K562 (cell line): ENCODE measurements around the gene TSEN54. TPM values are rescaled to one million over a fixed set of nuclear protein-coding genes. Genes with fewer than 3 reads are reported as not detected.

ENCODE experiments used
- ATAC-seq: fragments of 200-7000 bp; cut with Tn5 transposase; 3 replicates; pipeline ENCODE4 v1.9.1; 2020; ENCODE audit warnings: moderate library complexity
- BruUV-seq: library from RNA; stranded (reverse); fragments of 400-500 nt; replicated peaks from 2 replicates; lab custom pipeline; 2021; lab: Mats Ljungman, UMichigan
- CTCF ChIA-PET: fragments of 300-600 bp; formaldehyde crosslinking; extraction: SDS; loops from one replicate; lab custom pipeline; 2021; ENCODE audit warnings: low intra/inter-chr PET ratio; lab: Yijun Ruan, JAX
- POLR2A ChIA-PET: fragments of 300-600, 350-650 bp; sonication (Branson Sonifier 250); formaldehyde crosslinking; extraction: SDS; loops from one replicate; lab custom pipeline; 2021; ENCODE audit warnings: antibody characterized with exemption, inconsistent platforms; lab: Yijun Ruan, JAX
- DNase-seq, 4 experiments: peaks; one replicate each; pipeline versions ENCODE4 v3.0.0 to v3.0.0-alpha.2; 2011 to 2018; ENCODE audit warnings: low spot score in 3 of 4, mixed read lengths in 3 of 4; ENCODE audit errors: extremely low read depth in 1 of 4
- FAIRE-seq: peaks from 2 replicates; lab custom pipeline; 2011; peaks lifted over from hg19 to GRCh38; lab: Jason Lieb, UNC
- H2AFZ ChIP-seq: 2 replicates; pipeline ENCODE4 v1.6.0; 2011; ENCODE audit warnings: low read depth, low read length, control low read depth, inconsistent platforms
- H3K27ac ChIP-seq: fragments of 200-600 bp; 3 replicates; pipeline ENCODE4 v1.8.0; 2011; ENCODE audit warnings: low read depth, mild to moderate bottlenecking, control low read depth, inconsistent platforms, low read length, moderate library complexity, mixed read lengths; ENCODE audit errors: extremely low read depth
- H3K27me3 ChIP-seq, 2 experiments: fragments of 300-600 bp in 1 of 2; 2 replicates in 1 of 2; 3 replicates in 1 of 2; pipeline versions ENCODE4 v1.6.0 to v1.8.0; 2011; ENCODE audit warnings: inconsistent platforms in 2 of 2, low read length in 2 of 2, mild to moderate bottlenecking in 1 of 2, mixed read lengths in 1 of 2, moderate library complexity in 1 of 2; ENCODE audit not compliant: control insufficient read depth in 2 of 2, insufficient read depth in 2 of 2
- H3K36me3 ChIP-seq: fragments of 300-600 bp; 3 replicates; pipeline ENCODE4 v1.8.0; 2011; ENCODE audit warnings: mild to moderate bottlenecking, low read length, inconsistent platforms; ENCODE audit not compliant: control insufficient read depth, insufficient read depth
- H3K4me1 ChIP-seq, 2 experiments: fragments of 200-600 bp in 1 of 2; replicated peaks in 1 of 2; 2 replicates in 1 of 2; 3 replicates in 1 of 2; pipeline versions ENCODE4 v1.5.1 to v1.8.0; 2011; ENCODE audit warnings: inconsistent platforms in 2 of 2, low read length in 2 of 2, mild to moderate bottlenecking in 1 of 2, mixed read lengths in 1 of 2, moderate library complexity in 1 of 2; ENCODE audit not compliant: control insufficient read depth in 2 of 2, insufficient read depth in 2 of 2
- H3K4me2 ChIP-seq: 2 replicates; pipeline ENCODE4 v1.6.1; 2011; ENCODE audit warnings: low read length, control low read depth, inconsistent platforms, mixed read lengths; ENCODE audit not compliant: insufficient read depth
- H3K4me3 ChIP-seq: fragments of 200-600 bp; sonication (generic), shearing (Covaris generic); 2 replicates; pipeline ENCODE4 v1.5.1; 2016; ENCODE audit warnings: control low read depth, inconsistent platforms
- H3K79me2 ChIP-seq: fragments of 200-600 bp; 3 replicates; pipeline ENCODE4 v1.8.0; 2011; ENCODE audit warnings: low read length, inconsistent platforms; ENCODE audit not compliant: control insufficient read depth, insufficient read depth
- H3K9ac ChIP-seq, 2 experiments: 2 replicates each; pipeline versions ENCODE4 v1.6.0 to v1.6.1; 2011; ENCODE audit warnings: low read depth in 2 of 2, low read length in 2 of 2, control low read depth in 1 of 2, inconsistent platforms in 1 of 2, mild to moderate bottlenecking in 1 of 2, mixed read lengths in 1 of 2; ENCODE audit not compliant: insufficient read depth in 1 of 2
- H3K9me1 ChIP-seq: one replicate; pipeline ENCODE4 v1.6.0; 2011; ENCODE audit warnings: inconsistent platforms, mild to moderate bottlenecking, low read length, moderate library complexity; ENCODE audit not compliant: control insufficient read depth, insufficient read depth
- H3K9me3 ChIP-seq: replicated peaks from 2 replicates; pipeline ENCODE4 v1.5.1; 2011; ENCODE audit warnings: low read depth, low read length, inconsistent platforms; ENCODE audit not compliant: control insufficient read depth, insufficient read depth
- H4K20me1 ChIP-seq: replicated peaks from 2 replicates; pipeline ENCODE4 v1.6.1; 2011; ENCODE audit warnings: low read length, inconsistent platforms, mixed read lengths; ENCODE audit not compliant: control insufficient read depth, insufficient read depth
- RBFOX2 ChIP-seq: fragments of 200-400 bp; formaldehyde crosslinking; IDR thresholded peaks from 2 replicates; pipeline ENCODE4 v1.6.1; 2017; ENCODE audit warnings: low read depth, mild to moderate bottlenecking, low read length, moderate library complexity
- WGBS: fragments of 100-300 bp; shearing (Covaris generic); methylation state at CpG from one replicate; pipeline ENCODE4 v1.1.6; 2016; ENCODE audit warnings: low coverage, mixed read lengths; ENCODE audit not compliant: insufficient coverage; ENCODE audit errors: missing lambda C conversion rate; 5-methylcytosine and 5-hydroxymethylcytosine counted together
- in situ Hi-C: fragments of 300-500 bp; cut with MboI; formaldehyde crosslinking; loops from 4 replicates; pipeline ENCODE4 v1.15.0; 2018; ENCODE audit warnings: inconsistent platforms, mixed read lengths
- intact Hi-C: fragments of 100-400 bp; cut with micrococcal nuclease; formaldehyde crosslinking; loops from 2 replicates; pipeline ENCODE4 v1.14.2; 2022
- polyA plus RNA-seq, 8 experiments: library from polyadenylated mRNA; depleted of rRNA in 4 of 8; stranded (reverse) in 5 of 8; unstranded in 3 of 8; fragments of >200 nt; fragmentation: Nextera tagmentation in 2 of 8; fragmentation: Illumina TruSeq in 1 of 8; extraction: Ambion mirVana in 2 of 8; extraction: Trizol in 1 of 8; gene quantifications; 2 replicates each; pipeline versions ENCODE4 v1.2.1 to v1.2.3, GENCODE V29; 2011 to 2014; ENCODE audit warnings: inconsistent platforms in 1 of 8, missing spikeins in 1 of 8
- total RNA-seq, 7 experiments: library from RNA; depleted of rRNA in 6 of 7; stranded (reverse); fragments of >200 nt in 6 of 7; fragmentation: Illumina TruSeq in 2 of 7; extraction: Trizol in 2 of 7; gene quantifications; 2 replicates each; pipeline versions ENCODE4 v1.2.1 to v1.2.3, GENCODE V29; 2011 to 2021; ENCODE audit warnings: low replicate concordance in 1 of 7
- TF ChIP-seq, protein P1 (sequence below), 3 experiments: fragments of 200-800 bp in 1 of 3; sonication (Bioruptor generic) in 1 of 3; sonication (generic) in 1 of 3; formaldehyde crosslinking in 1 of 3; IDR thresholded peaks; 2 replicates each; pipeline versions ENCODE4 v1.6.1 to v1.8.0; 2016 to 2022; ENCODE audit warnings: mild to moderate bottlenecking in 2 of 3, missing compliant biosample characterization in 2 of 3, missing genetic modification characterization in 2 of 3, missing genetic modification reagents in 1 of 3
- TF ChIP-seq, protein P2 (sequence below): fragments of 450-650 bp; IDR thresholded peaks from 2 replicates; pipeline ENCODE4 v1.6.1; 2016; ENCODE audit warnings: mild to moderate bottlenecking

Gene TSEN54
- total and polyA plus RNA-seq, 9 of the 15 experiments (the other 6 are each of a cell fraction or from before 2014, with no cell fraction given): 5.9 to 64.3 (median 48.9) TPM

DNA sequence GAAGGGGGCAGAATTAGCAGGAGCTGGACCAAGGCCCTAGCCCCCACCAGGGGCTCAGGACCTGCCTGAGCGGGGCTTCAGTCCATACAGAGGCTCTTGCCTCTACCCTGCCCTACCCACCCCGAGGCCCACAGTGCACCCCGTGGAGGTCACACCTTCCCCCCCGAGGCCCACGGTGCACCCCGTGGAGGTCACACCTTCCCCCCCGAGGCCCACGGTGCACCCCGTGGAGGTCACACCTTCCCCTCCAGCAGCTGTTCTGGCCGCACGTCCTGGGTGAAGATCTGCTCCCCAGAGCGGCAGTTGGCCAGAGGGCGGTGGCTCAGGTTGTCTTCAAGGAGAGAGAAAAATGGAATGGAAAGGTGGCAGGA is 12.4 kb upstream of the TSEN54 start:
- Histone ChIP-seq H3K9ac (peak overlapping the region in 1 of 2 experiments; percentile 40; a peak in 1 of 4 replicates), H3K4me2 (no peak overlapping the region), H3K27me3 (no peaks in the 10 kb centered on the region), H3K9me3 (no peaks in the 10 kb centered on the region), H3K27ac (no peak overlapping the region), H3K4me3 (no peak overlapping the region), H3K9me1 (no peaks in the 10 kb centered on the region), H4K20me1 (0 out of 2 replicates have a peak, but pooled peaks cover 4% of the 10 kb centered on the region), H3K36me3 (peaks cover 22% of the 10 kb centered on the region; the same call in 1 of the 3 replicates), H3K79me2 (no peaks in the 10 kb centered on the region), H3K4me1 (peaks cover 0 to 76% of the 10 kb centered on the region in 2 experiments; a peak in 2 of 5 replicates), H2AFZ (no peak overlapping the region)
- 54% methylated on average over 9 of the region's 13 CpGs for WGBS
- POLR2A ChIA-PET: interaction anchor here (0.6 kb wide), 1 partner anchor 21 kb away, joined by 3 read pairs; no protein-coding TSS in a partner anchor
- BruUV-seq: no TSS peak
- ATAC-seq (no peak), DNase-seq (no peak), FAIRE-seq (no peak)
- CTCF ChIA-PET: no interaction called here
- in situ Hi-C loops (no loop called here), intact Hi-C loops (no loop called here)
- TF ChIP-seq, protein P1, sequence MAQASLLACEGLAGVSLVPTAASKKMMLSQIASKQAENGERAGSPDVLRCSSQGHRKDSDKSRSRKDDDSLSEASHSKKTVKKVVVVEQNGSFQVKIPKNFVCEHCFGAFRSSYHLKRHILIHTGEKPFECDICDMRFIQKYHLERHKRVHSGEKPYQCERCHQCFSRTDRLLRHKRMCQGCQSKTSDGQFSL (CRISPR knock-in tag; IDR thresholded peaks at IDR 0.05): peak; percentile 35; the same call in 1 of the 2 replicates
- TF ChIP-seq, protein P1 (tag; IDR thresholded peaks at IDR 0.05): no peak
- TF ChIP-seq, protein P2, sequence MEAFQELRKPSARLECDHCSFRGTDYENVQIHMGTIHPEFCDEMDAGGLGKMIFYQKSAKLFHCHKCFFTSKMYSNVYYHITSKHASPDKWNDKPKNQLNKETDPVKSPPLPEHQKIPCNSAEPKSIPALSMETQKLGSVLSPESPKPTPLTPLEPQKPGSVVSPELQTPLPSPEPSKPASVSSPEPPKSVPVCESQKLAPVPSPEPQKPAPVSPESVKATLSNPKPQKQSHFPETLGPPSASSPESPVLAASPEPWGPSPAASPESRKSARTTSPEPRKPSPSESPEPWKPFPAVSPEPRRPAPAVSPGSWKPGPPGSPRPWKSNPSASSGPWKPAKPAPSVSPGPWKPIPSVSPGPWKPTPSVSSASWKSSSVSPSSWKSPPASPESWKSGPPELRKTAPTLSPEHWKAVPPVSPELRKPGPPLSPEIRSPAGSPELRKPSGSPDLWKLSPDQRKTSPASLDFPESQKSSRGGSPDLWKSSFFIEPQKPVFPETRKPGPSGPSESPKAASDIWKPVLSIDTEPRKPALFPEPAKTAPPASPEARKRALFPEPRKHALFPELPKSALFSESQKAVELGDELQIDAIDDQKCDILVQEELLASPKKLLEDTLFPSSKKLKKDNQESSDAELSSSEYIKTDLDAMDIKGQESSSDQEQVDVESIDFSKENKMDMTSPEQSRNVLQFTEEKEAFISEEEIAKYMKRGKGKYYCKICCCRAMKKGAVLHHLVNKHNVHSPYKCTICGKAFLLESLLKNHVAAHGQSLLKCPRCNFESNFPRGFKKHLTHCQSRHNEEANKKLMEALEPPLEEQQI: no peak
- TF ChIP-seq RBFOX2: no peak; the same call in 1 of the 2 replicates
